Fibroblast of skin of left quadriceps (primary cell): ENCODE results near the gene SMAD3.

Experiments
- DNase-seq, 2 experiments: peaks; one replicate each; pipeline ENCODE4 v3.0.0-alpha.2; 2013; ENCODE audit warnings: low read depth in 2 of 2

The SMAD3 gene

GRCh38 chr15:67125589-67126502, 60.4 kb downstream of the SMAD3 start:
- peak; percentile 93 to 94 for DNase-seq

GRCh38 chr15:67126551-67127330, 61.3 kb downstream of the SMAD3 start:
- no peak for DNase-seq

- DNase-seq, result no peak
Observed at GRCh38 chr15:67127331-67127664, 61.9 kb downstream of the SMAD3 start.

GRCh38 chr15:67127965-67128364, 62.6 kb downstream of the SMAD3 start:
- peak; percentile 92 for DNase-seq

- no peak for DNase-seq
Observed at GRCh38 chr15:67130166-67130565, 64.8 kb downstream of the SMAD3 start.

GRCh38 chr15:67130673-67131601, 65.5 kb downstream of the SMAD3 start:
- peak; percentile 64 to 68 for DNase-seq

- DNase-seq, result no peak
Observed at GRCh38 chr15:67132276-67132675, 66.9 kb downstream of the SMAD3 start.

- DNase-seq, result no peak
Observed at GRCh38 chr15:67133026-67133425, 67.6 kb downstream of the SMAD3 start.

- DNase-seq, result no peak
Observed at GRCh38 chr15:67133738-67134066, 68.3 kb downstream of the SMAD3 start.

- DNase-seq, result no peak
Observed at GRCh38 chr15:67134067-67134838, 68.9 kb downstream of the SMAD3 start.

GRCh38 chr15:67134871-67135492, 69.6 kb downstream of the SMAD3 start:
- no peak for DNase-seq

GRCh38 chr15:67135494-67135893, 70.1 kb downstream of the SMAD3 start:
- no peak for DNase-seq

GRCh38 chr15:67136802-67137201, 71.4 kb downstream of the SMAD3 start:
- no peak for DNase-seq

GRCh38 chr15:67137319-67137718, 71.9 kb downstream of the SMAD3 start:
- no peak for DNase-seq

- DNase-seq, result no peak
Observed at GRCh38 chr15:67137951-67138848, 72.8 kb downstream of the SMAD3 start.

GRCh38 chr15:67138891-67139855, 73.8 kb downstream of the SMAD3 start:
- no peak for DNase-seq

- no peak for DNase-seq
Observed at GRCh38 chr15:67140078-67140833, 74.9 kb downstream of the SMAD3 start.
